Activated naive CD8-positive, alpha-beta T cell treated with anti-CD3 and anti-CD28 coated beads, Interleukin-2, amount 10 ng/mL, durations not matched to agents 7 days and 5 days (primary cell): ENCODE measurements around the gene AEBP2. TPM values are rescaled to one million over a fixed set of nuclear protein-coding genes. Genes with fewer than 3 reads are reported as not detected.
A peak's percentile ranks its signal among the peaks of the same experiment; 100 is the strongest.

Experiments
- ATAC-seq: fragments of 150-1000 bp; cut with Tn5 transposase; one replicate; pipeline ENCODE4 v1.10.0; 2021; ENCODE audit warnings: low read depth, moderate library complexity
- POLR2A ChIA-PET: fragments of 350-600 bp; sonication (Branson Sonifier 250); formaldehyde crosslinking; loops from one replicate; lab custom pipeline; 2021; ENCODE audit warnings: antibody characterized with exemption; lab: Charles Lee
- DNase-seq: peaks from one replicate; pipeline ENCODE4 v3.0.0; 2021
- H3K27ac Mint-ChIP-seq: one replicate; pipeline ENCODE4 v1.8.0; 2022; ENCODE audit warnings: mild to moderate bottlenecking, mixed read lengths
- H3K27me3 Mint-ChIP-seq: one replicate; pipeline ENCODE4 v1.8.0; 2022; ENCODE audit warnings: mild to moderate bottlenecking, moderate library complexity, mixed read lengths
- H3K36me3 Mint-ChIP-seq: one replicate; pipeline ENCODE4 v1.8.0; 2021; ENCODE audit warnings: mild to moderate bottlenecking, mixed read lengths
- H3K4me1 Mint-ChIP-seq: one replicate; pipeline ENCODE4 v1.8.0; 2021; ENCODE audit warnings: mixed read lengths
- H3K4me3 Mint-ChIP-seq: one replicate; pipeline ENCODE4 v1.8.0; 2022; ENCODE audit warnings: mild to moderate bottlenecking, moderate library complexity, mixed read lengths
- H3K9me3 Mint-ChIP-seq: one replicate; pipeline ENCODE4 v1.8.0; 2021; ENCODE audit warnings: mixed read lengths
- total RNA-seq, 2 experiments: library from RNA; stranded (reverse); gene quantifications; one replicate each; pipeline ENCODE4 v1.2.3, GENCODE V29; 2021

Gene AEBP2
- total RNA-seq, 2 experiments from 2014 or later, result 60.3 to 62.7 TPM

- H3K27me3 Mint-ChIP-seq, result no peaks in the 10 kb centered on the region
- peaks cover 54% of the 10 kb centered on the region for H3K4me1 Mint-ChIP-seq
- no peak overlapping the region for H3K4me3 Mint-ChIP-seq
- H3K36me3 Mint-ChIP-seq, result peaks cover 77% of the 10 kb centered on the region
- DNase-seq (no peak), ATAC-seq (no peak)
- no peak overlapping the region for H3K27ac Mint-ChIP-seq
- POLR2A ChIA-PET, result interaction anchor here (0.6 to 0.7 kb wide), 2 partner anchors 64 to 67 kb away, joined by 3 read pairs; no protein-coding TSS in a partner anchor
- H3K9me3 Mint-ChIP-seq, result peaks cover 18% of the 10 kb centered on the region
These were observed 41.2 kb downstream of the AEBP2 start for GRCh38 chr12:19480459-19480858.

GRCh38 chr12:19482036-19482435 lies 42.7 kb downstream of the AEBP2 start:
- H3K4me1 Mint-ChIP-seq, result peaks cover 51% of the 10 kb centered on the region
- DNase-seq (no peak), ATAC-seq (no peak)
- no peaks in the 10 kb centered on the region for H3K27me3 Mint-ChIP-seq
- H3K4me3 Mint-ChIP-seq, result peak overlapping the region; percentile 55
- H3K27ac Mint-ChIP-seq, result peak overlapping the region; percentile 79
- peaks cover 18% of the 10 kb centered on the region for H3K9me3 Mint-ChIP-seq
- H3K36me3 Mint-ChIP-seq, result peaks cover 74% of the 10 kb centered on the region
- POLR2A ChIA-PET, result no interaction called here

- Mint-ChIP-seq H3K27ac (peak overlapping the region; percentile 79), H3K36me3 (peaks cover 70% of the 10 kb centered on the region), H3K27me3 (no peaks in the 10 kb centered on the region), H3K4me3 (peak overlapping the region; percentile 55), H3K9me3 (peaks cover 13% of the 10 kb centered on the region), H3K4me1 (peaks cover 46% of the 10 kb centered on the region)
- ATAC-seq (peak; percentile 84), DNase-seq (peak; percentile 47)
- POLR2A ChIA-PET, result interaction anchor here (0.8 kb wide), 1 partner anchor 42 kb away, joined by 3 read pairs; no protein-coding TSS in a partner anchor
These were observed 43.3 kb downstream of the AEBP2 start for GRCh38 chr12:19482551-19483109.

- Mint-ChIP-seq H3K4me3 (peak overlapping the region; percentile 55), H3K36me3 (peaks cover 66% of the 10 kb centered on the region), H3K4me1 (peaks cover 41% of the 10 kb centered on the region), H3K27ac (peak overlapping the region; percentile 79), H3K9me3 (peaks cover 7% of the 10 kb centered on the region), H3K27me3 (no peaks in the 10 kb centered on the region)
- POLR2A ChIA-PET, result interaction anchor here (0.8 kb wide), 1 partner anchor 43 kb away, joined by 3 read pairs; no protein-coding TSS in a partner anchor
- DNase-seq (no peak), ATAC-seq (no peak)
These were observed 44.4 kb downstream of the AEBP2 start for GRCh38 chr12:19483727-19484126.

GRCh38 chr12:19484738-19485137 lies 45.4 kb downstream of the AEBP2 start:
- H3K4me1 Mint-ChIP-seq, result peaks cover 45% of the 10 kb centered on the region
- DNase-seq (no peak), ATAC-seq (no peak)
- H3K9me3 Mint-ChIP-seq, result peaks cover 6% of the 10 kb centered on the region
- H3K27me3 Mint-ChIP-seq, result no peaks in the 10 kb centered on the region
- H3K36me3 Mint-ChIP-seq, result peaks cover 58% of the 10 kb centered on the region
- POLR2A ChIA-PET, result no interaction called here
- H3K4me3 Mint-ChIP-seq, result no peak overlapping the region
- peak overlapping the region; percentile 42 for H3K27ac Mint-ChIP-seq

- ATAC-seq (no peak), DNase-seq (no peak)
- Mint-ChIP-seq H3K27me3 (no peaks in the 10 kb centered on the region), H3K9me3 (peaks cover 5% of the 10 kb centered on the region), H3K4me3 (peak overlapping the region; percentile 12), H3K4me1 (peaks cover 45% of the 10 kb centered on the region), H3K27ac (peak overlapping the region; percentile 27), H3K36me3 (peaks cover 53% of the 10 kb centered on the region)
- POLR2A ChIA-PET, result no interaction called here
These were observed 45.9 kb downstream of the AEBP2 start for GRCh38 chr12:19485240-19485639.

- ATAC-seq (no peak), DNase-seq (no peak)
- Mint-ChIP-seq H3K36me3 (peaks cover 33% of the 10 kb centered on the region), H3K4me3 (no peak overlapping the region), H3K9me3 (no peaks in the 10 kb centered on the region), H3K27me3 (no peaks in the 10 kb centered on the region), H3K27ac (no peak overlapping the region), H3K4me1 (peaks cover 27% of the 10 kb centered on the region)
- POLR2A ChIA-PET, result no interaction called here
These were observed 49.9 kb downstream of the AEBP2 start for GRCh38 chr12:19489168-19489567.

GRCh38 chr12:19490908-19491307 lies 51.6 kb downstream of the AEBP2 start:
- ATAC-seq (no peak), DNase-seq (no peak)
- no peak overlapping the region for H3K27ac Mint-ChIP-seq
- H3K36me3 Mint-ChIP-seq, result peaks cover 30% of the 10 kb centered on the region
- POLR2A ChIA-PET, result no interaction called here
- H3K9me3 Mint-ChIP-seq, result no peaks in the 10 kb centered on the region
- H3K4me3 Mint-ChIP-seq, result no peak overlapping the region
- H3K4me1 Mint-ChIP-seq, result peaks cover 14% of the 10 kb centered on the region
- H3K27me3 Mint-ChIP-seq, result no peaks in the 10 kb centered on the region

GRCh38 chr12:19491863-19492262 lies 52.6 kb downstream of the AEBP2 start:
- Mint-ChIP-seq H3K27me3 (no peaks in the 10 kb centered on the region), H3K4me3 (no peak overlapping the region), H3K4me1 (peaks cover 12% of the 10 kb centered on the region), H3K9me3 (no peaks in the 10 kb centered on the region), H3K36me3 (peaks cover 26% of the 10 kb centered on the region), H3K27ac (no peak overlapping the region)
- DNase-seq (no peak), ATAC-seq (no peak)
- POLR2A ChIA-PET, result no interaction called here

GRCh38 chr12:19496219-19496878 lies 57.1 kb downstream of the AEBP2 start:
- POLR2A ChIA-PET, result no interaction called here

GRCh38 chr12:19498099-19498498 lies 58.8 kb downstream of the AEBP2 start:
- H3K27ac Mint-ChIP-seq, result no peak overlapping the region
- no peaks in the 10 kb centered on the region for H3K27me3 Mint-ChIP-seq

More at GRCh38 chr12:19496219-19496878, 57.1 kb downstream of the AEBP2 start:
- DNase-seq (no peak), ATAC-seq (no peak)
- H3K27ac Mint-ChIP-seq, result no peak overlapping the region
- peaks cover 25% of the 10 kb centered on the region for H3K36me3 Mint-ChIP-seq
- no peaks in the 10 kb centered on the region for H3K27me3 Mint-ChIP-seq
- H3K4me3 Mint-ChIP-seq, result no peak overlapping the region
- peaks cover 15% of the 10 kb centered on the region for H3K4me1 Mint-ChIP-seq
- H3K9me3 Mint-ChIP-seq, result no peaks in the 10 kb centered on the region

GRCh38 chr12:19499030-19499429 lies 59.7 kb downstream of the AEBP2 start:
- Mint-ChIP-seq H3K36me3 (peaks cover 27% of the 10 kb centered on the region), H3K27me3 (no peaks in the 10 kb centered on the region), H3K4me3 (no peak overlapping the region), H3K9me3 (no peaks in the 10 kb centered on the region), H3K27ac (no peak overlapping the region), H3K4me1 (peaks cover 15% of the 10 kb centered on the region)
- DNase-seq, result no peak
- ATAC-seq, result no peak
- POLR2A ChIA-PET, result interaction anchor here (0.7 kb wide), 1 partner anchor 1033 kb away, joined by 4 read pairs; no protein-coding TSS in a partner anchor

More at GRCh38 chr12:19498099-19498498, 58.8 kb downstream of the AEBP2 start:
- no peak overlapping the region for H3K4me3 Mint-ChIP-seq
- H3K9me3 Mint-ChIP-seq, result no peaks in the 10 kb centered on the region
- H3K4me1 Mint-ChIP-seq, result peaks cover 14% of the 10 kb centered on the region
- no peak for DNase-seq
- POLR2A ChIA-PET, result no interaction called here
- peaks cover 32% of the 10 kb centered on the region for H3K36me3 Mint-ChIP-seq
- ATAC-seq, result no peak

- POLR2A ChIA-PET, result interaction anchor here (0.6 kb wide), 1 partner anchor 12 kb away, joined by 4 read pairs; no protein-coding TSS in a partner anchor
- Mint-ChIP-seq H3K27me3 (no peaks in the 10 kb centered on the region), H3K4me1 (peaks cover 15% of the 10 kb centered on the region), H3K27ac (no peak overlapping the region), H3K36me3 (peaks cover 35% of the 10 kb centered on the region), H3K4me3 (no peak overlapping the region), H3K9me3 (no peaks in the 10 kb centered on the region)
- ATAC-seq, result no peak
- no peak for DNase-seq
These were observed 67.2 kb downstream of the AEBP2 start for GRCh38 chr12:19506497-19506896.

- no peaks in the 10 kb centered on the region for H3K27me3 Mint-ChIP-seq
- H3K9me3 Mint-ChIP-seq, result no peaks in the 10 kb centered on the region
- no peak overlapping the region for H3K27ac Mint-ChIP-seq
- ATAC-seq (no peak), DNase-seq (no peak)
- POLR2A ChIA-PET, result no interaction called here
- H3K4me1 Mint-ChIP-seq, result peaks cover 15% of the 10 kb centered on the region
- H3K4me3 Mint-ChIP-seq, result no peak overlapping the region
- H3K36me3 Mint-ChIP-seq, result peaks cover 31% of the 10 kb centered on the region
These were observed 68.5 kb downstream of the AEBP2 start for GRCh38 chr12:19507823-19508222.
